Neural cell (in vitro differentiated cells): Measurements from ENCODE around the gene SURF4.
A peak's percentile ranks its signal among the peaks of the same experiment; 100 is the strongest.

Experiments used
- EZH2 ChIP-seq: fragments of 200-600, 300-800 bp; shearing (Covaris generic), sonication (generic); IDR thresholded peaks from 2 replicates; pipeline ENCODE4 v1.6.1; 2014; ENCODE audit warnings: antibody characterized with exemption, low read length, borderline replicate concordance, mild to moderate bottlenecking; ENCODE audit not compliant: insufficient read depth, poor library complexity, severe bottlenecking
- MXI1 ChIP-seq: fragments of 450-650 bp; conservative IDR thresholded peaks from 2 replicates; pipeline ENCODE4 v1.6.1; 2014; ENCODE audit warnings: antibody characterized with exemption, mild to moderate bottlenecking; ENCODE audit not compliant: poor library complexity, severe bottlenecking
- POLR2AphosphoS5 ChIP-seq: IDR thresholded peaks from 2 replicates; pipeline ENCODE4 v1.6.1; 2012
- SMC3 ChIP-seq: fragments of 450-650 bp; conservative IDR thresholded peaks from 2 replicates; pipeline ENCODE4 v1.6.1; 2014; ENCODE audit warnings: antibody characterized with exemption, mild to moderate bottlenecking, moderate library complexity; ENCODE audit not compliant: poor library complexity
- TF ChIP-seq, protein P1 (sequence below): IDR thresholded peaks from 2 replicates; pipeline ENCODE4 v1.6.1; 2012; ENCODE audit warnings: borderline replicate concordance
- TF ChIP-seq, protein P2 (sequence below): fragments of 450-650 bp; IDR thresholded peaks from 2 replicates; pipeline ENCODE4 v1.5.1; 2014; ENCODE audit warnings: antibody characterized with exemption, mild to moderate bottlenecking, moderate library complexity; ENCODE audit not compliant: poor library complexity, severe bottlenecking

DNA sequence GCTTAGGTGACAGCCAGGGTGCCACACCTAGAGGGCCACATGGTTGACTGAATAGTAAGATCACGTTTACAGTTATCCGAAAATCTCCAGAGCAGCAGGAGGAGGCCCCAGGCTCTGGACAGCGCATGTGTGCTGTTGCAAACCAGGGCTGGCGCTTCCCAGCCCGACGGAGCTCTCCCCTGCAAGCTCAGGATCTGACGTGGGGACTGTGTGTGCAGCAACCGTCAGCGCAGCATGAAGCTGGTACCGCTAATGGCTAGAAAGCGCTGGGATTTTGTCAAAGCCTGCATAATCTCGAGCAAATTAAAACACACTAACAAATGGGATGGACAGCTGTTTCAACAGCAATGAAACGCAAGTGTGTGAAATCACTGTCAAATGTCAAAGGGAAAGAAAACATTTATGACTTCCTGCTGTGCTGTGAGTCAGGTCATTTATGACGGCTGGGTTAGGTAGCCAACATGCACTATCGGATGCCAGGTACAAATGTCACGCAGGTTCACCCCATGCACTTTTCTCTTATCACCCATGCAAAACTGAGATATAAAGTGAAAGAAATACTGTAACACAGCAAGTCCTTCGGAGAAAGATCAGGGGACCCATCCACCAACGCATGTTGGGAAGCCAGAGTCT is 7.5 kb downstream of the SURF4 start:
- TF ChIP-seq EZH2 (no peak), MXI1 (peak; percentile 18), POLR2AphosphoS5 (peak; percentile 60), SMC3 (no peak)
- TF ChIP-seq, protein P1, sequence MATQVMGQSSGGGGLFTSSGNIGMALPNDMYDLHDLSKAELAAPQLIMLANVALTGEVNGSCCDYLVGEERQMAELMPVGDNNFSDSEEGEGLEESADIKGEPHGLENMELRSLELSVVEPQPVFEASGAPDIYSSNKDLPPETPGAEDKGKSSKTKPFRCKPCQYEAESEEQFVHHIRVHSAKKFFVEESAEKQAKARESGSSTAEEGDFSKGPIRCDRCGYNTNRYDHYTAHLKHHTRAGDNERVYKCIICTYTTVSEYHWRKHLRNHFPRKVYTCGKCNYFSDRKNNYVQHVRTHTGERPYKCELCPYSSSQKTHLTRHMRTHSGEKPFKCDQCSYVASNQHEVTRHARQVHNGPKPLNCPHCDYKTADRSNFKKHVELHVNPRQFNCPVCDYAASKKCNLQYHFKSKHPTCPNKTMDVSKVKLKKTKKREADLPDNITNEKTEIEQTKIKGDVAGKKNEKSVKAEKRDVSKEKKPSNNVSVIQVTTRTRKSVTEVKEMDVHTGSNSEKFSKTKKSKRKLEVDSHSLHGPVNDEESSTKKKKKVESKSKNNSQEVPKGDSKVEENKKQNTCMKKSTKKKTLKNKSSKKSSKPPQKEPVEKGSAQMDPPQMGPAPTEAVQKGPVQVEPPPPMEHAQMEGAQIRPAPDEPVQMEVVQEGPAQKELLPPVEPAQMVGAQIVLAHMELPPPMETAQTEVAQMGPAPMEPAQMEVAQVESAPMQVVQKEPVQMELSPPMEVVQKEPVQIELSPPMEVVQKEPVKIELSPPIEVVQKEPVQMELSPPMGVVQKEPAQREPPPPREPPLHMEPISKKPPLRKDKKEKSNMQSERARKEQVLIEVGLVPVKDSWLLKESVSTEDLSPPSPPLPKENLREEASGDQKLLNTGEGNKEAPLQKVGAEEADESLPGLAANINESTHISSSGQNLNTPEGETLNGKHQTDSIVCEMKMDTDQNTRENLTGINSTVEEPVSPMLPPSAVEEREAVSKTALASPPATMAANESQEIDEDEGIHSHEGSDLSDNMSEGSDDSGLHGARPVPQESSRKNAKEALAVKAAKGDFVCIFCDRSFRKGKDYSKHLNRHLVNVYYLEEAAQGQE, result no peak
- TF ChIP-seq, protein P2, sequence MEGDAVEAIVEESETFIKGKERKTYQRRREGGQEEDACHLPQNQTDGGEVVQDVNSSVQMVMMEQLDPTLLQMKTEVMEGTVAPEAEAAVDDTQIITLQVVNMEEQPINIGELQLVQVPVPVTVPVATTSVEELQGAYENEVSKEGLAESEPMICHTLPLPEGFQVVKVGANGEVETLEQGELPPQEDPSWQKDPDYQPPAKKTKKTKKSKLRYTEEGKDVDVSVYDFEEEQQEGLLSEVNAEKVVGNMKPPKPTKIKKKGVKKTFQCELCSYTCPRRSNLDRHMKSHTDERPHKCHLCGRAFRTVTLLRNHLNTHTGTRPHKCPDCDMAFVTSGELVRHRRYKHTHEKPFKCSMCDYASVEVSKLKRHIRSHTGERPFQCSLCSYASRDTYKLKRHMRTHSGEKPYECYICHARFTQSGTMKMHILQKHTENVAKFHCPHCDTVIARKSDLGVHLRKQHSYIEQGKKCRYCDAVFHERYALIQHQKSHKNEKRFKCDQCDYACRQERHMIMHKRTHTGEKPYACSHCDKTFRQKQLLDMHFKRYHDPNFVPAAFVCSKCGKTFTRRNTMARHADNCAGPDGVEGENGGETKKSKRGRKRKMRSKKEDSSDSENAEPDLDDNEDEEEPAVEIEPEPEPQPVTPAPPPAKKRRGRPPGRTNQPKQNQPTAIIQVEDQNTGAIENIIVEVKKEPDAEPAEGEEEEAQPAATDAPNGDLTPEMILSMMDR, result no peak
